ENCODE measurements around the gene NPAS3. TPM values are rescaled to one million over a fixed set of nuclear protein-coding genes. Genes with fewer than 3 reads are reported as not detected.
A peak's percentile ranks its signal among the peaks of the same experiment; 100 is the strongest.

The NPAS3 gene
- total and polyA plus RNA-seq, 2 donors (not counting 1 experiment from before 2014, with no cell fraction given): 0.10 to 0.50 TPM

- H2AFZ ChIP-seq (ENCODE audit: low read length): no peak overlapping the region
- H3K27me3 ChIP-seq (ENCODE audit: control insufficient read depth, insufficient read depth, low read length): no peaks in the 10 kb centered on the region
- TF ChIP-seq EZH2 (IDR thresholded peaks at IDR 0.05; ENCODE audit: low read length, missing control alignments) (no peak), CTCF (conservative IDR thresholded peaks at IDR 0.05 in 1 of 2, IDR thresholded peaks at IDR 0.05 in 1 of 2; ENCODE audit: low read depth in 1 of 2, low read length in 2 of 2) (no peak)
- no peak overlapping the region for H3K4me3 ChIP-seq (replicated peaks in 1 of 4; ENCODE audit: control extremely low read depth in 1 of 4, insufficient read depth in 1 of 4, low read depth in 3 of 4, low read length in 4 of 4)
- no peaks in the 10 kb centered on the region for H3K9me3 ChIP-seq (ENCODE audit: control insufficient read depth, insufficient read depth, low read depth, low read length)
- H4K20me1 ChIP-seq (ENCODE audit: control insufficient read depth, extremely low read depth, insufficient read depth, low read length): no peaks in the 10 kb centered on the region
- DNase-seq (ENCODE audit: low read depth in 2 of 2): no peak
- H3K36me3 ChIP-seq (ENCODE audit: control insufficient read depth, insufficient read depth, low read length): no peaks in the 10 kb centered on the region
- H3K27ac ChIP-seq (ENCODE audit: insufficient read depth, low read length): no peak overlapping the region
- no peak overlapping the region for H3K9ac ChIP-seq (ENCODE audit: insufficient read depth, low read length)
- no peaks in the 10 kb centered on the region for H3K79me2 ChIP-seq (ENCODE audit: control insufficient read depth, insufficient read depth, low read length)
- H3K4me1 ChIP-seq (ENCODE audit: control insufficient read depth, extremely low read depth, insufficient read depth, low read length): no peaks in the 10 kb centered on the region
- no peak overlapping the region for H3K4me2 ChIP-seq (ENCODE audit: extremely low read depth, insufficient read depth, low read length)
These were observed 491.8 kb downstream of the NPAS3 start for GRCh38 chr14:33430414-33431035.

- no peak overlapping the region for H3K27ac ChIP-seq (ENCODE audit: insufficient read depth, low read length)
- no peaks in the 10 kb centered on the region for H3K9me3 ChIP-seq (ENCODE audit: control insufficient read depth, insufficient read depth, low read depth, low read length)
- peak in 1 of 2 donors; percentile 58 for TF ChIP-seq CTCF (conservative IDR thresholded peaks at IDR 0.05 in 1 of 2, IDR thresholded peaks at IDR 0.05 in 1 of 2; ENCODE audit: low read depth in 1 of 2, low read length in 2 of 2)
- TF ChIP-seq EZH2 (IDR thresholded peaks at IDR 0.05; ENCODE audit: low read length, missing control alignments): no peak
- no peaks in the 10 kb centered on the region for H4K20me1 ChIP-seq (ENCODE audit: control insufficient read depth, extremely low read depth, insufficient read depth, low read length)
- H3K27me3 ChIP-seq (ENCODE audit: control insufficient read depth, insufficient read depth, low read length): no peaks in the 10 kb centered on the region
- peak; percentile 42 to 63 for DNase-seq (ENCODE audit: low read depth in 2 of 2)
- no peaks in the 10 kb centered on the region for H3K36me3 ChIP-seq (ENCODE audit: control insufficient read depth, insufficient read depth, low read length)
- no peaks in the 10 kb centered on the region for H3K79me2 ChIP-seq (ENCODE audit: control insufficient read depth, insufficient read depth, low read length)
- no peak overlapping the region for H3K4me3 ChIP-seq (replicated peaks in 1 of 4; ENCODE audit: control extremely low read depth in 1 of 4, insufficient read depth in 1 of 4, low read depth in 3 of 4, low read length in 4 of 4)
- H3K4me1 ChIP-seq (ENCODE audit: control insufficient read depth, extremely low read depth, insufficient read depth, low read length): no peaks in the 10 kb centered on the region
- no peak overlapping the region for H3K4me2 ChIP-seq (ENCODE audit: extremely low read depth, insufficient read depth, low read length)
- H3K9ac ChIP-seq (ENCODE audit: insufficient read depth, low read length): no peak overlapping the region
- no peak overlapping the region for H2AFZ ChIP-seq (ENCODE audit: low read length)
These were observed 493.8 kb downstream of the NPAS3 start for GRCh38 chr14:33432407-33433023.

GRCh38 chr14:33433396-33433795 lies 494.7 kb downstream of the NPAS3 start:
- H3K9ac ChIP-seq (ENCODE audit: insufficient read depth, low read length): no peak overlapping the region
- no peaks in the 10 kb centered on the region for H3K27me3 ChIP-seq (ENCODE audit: control insufficient read depth, insufficient read depth, low read length)
- H4K20me1 ChIP-seq (ENCODE audit: control insufficient read depth, extremely low read depth, insufficient read depth, low read length): no peaks in the 10 kb centered on the region
- no peak overlapping the region for H3K27ac ChIP-seq (ENCODE audit: insufficient read depth, low read length)
- no peaks in the 10 kb centered on the region for H3K9me3 ChIP-seq (ENCODE audit: control insufficient read depth, insufficient read depth, low read depth, low read length)
- no peak overlapping the region for H3K4me2 ChIP-seq (ENCODE audit: extremely low read depth, insufficient read depth, low read length)
- H2AFZ ChIP-seq (ENCODE audit: low read length): no peak overlapping the region
- H3K79me2 ChIP-seq (ENCODE audit: control insufficient read depth, insufficient read depth, low read length): no peaks in the 10 kb centered on the region
- no peaks in the 10 kb centered on the region for H3K36me3 ChIP-seq (ENCODE audit: control insufficient read depth, insufficient read depth, low read length)
- no peak overlapping the region for H3K4me3 ChIP-seq (replicated peaks in 1 of 4; ENCODE audit: control extremely low read depth in 1 of 4, insufficient read depth in 1 of 4, low read depth in 3 of 4, low read length in 4 of 4)
- no peaks in the 10 kb centered on the region for H3K4me1 ChIP-seq (ENCODE audit: control insufficient read depth, extremely low read depth, insufficient read depth, low read length)
- TF ChIP-seq EZH2 (IDR thresholded peaks at IDR 0.05; ENCODE audit: low read length, missing control alignments) (no peak), CTCF (conservative IDR thresholded peaks at IDR 0.05 in 1 of 2, IDR thresholded peaks at IDR 0.05 in 1 of 2; ENCODE audit: low read depth in 1 of 2, low read length in 2 of 2) (no peak)
- no peak for DNase-seq (ENCODE audit: low read depth in 2 of 2)
